ENCODE data around the gene WDHD1. TPM values are rescaled to one million over a fixed set of nuclear protein-coding genes. Genes with fewer than 3 reads are reported as not detected.
"Not testable (repeated sequence)": the region's sequence is repeated elsewhere in the genome, so short reads cannot be mapped to it uniquely, and the experiment has no call there.

The WDHD1 gene
- total RNA-seq, 1 donor from 2014 or later = 9.3 TPM

- ChIA-PET CTCF (no interaction called here), POLR2A (no interaction called here)
- Mint-ChIP-seq H3K4me3 (no peak overlapping the region), H3K4me1 (no peaks in the 10 kb centered on the region), H3K27ac (no peak overlapping the region), H3K27me3 (no peaks in the 10 kb centered on the region), H3K9me3 (no peaks in the 10 kb centered on the region), H3K36me3 (ENCODE audit: low read depth) (no peaks in the 10 kb centered on the region)
- intact Hi-C loops (cut with micrococcal nuclease) = no loop called here
- no peak for DNase-seq
- TF ChIP-seq CTCF (IDR thresholded peaks at IDR 0.05) = no peak
- ATAC-seq (ENCODE audit: low read depth) = no peak
These were observed 99.3 kb downstream of the WDHD1 start for GRCh38 chr14:54927551-54927950.

GRCh38 chr14:54926570-54926969 is 100.3 kb downstream of the WDHD1 start:
- CTCF ChIA-PET; H3K4me1 Mint-ChIP-seq; H3K4me3 Mint-ChIP-seq; ATAC-seq (ENCODE audit: low read depth); DNase-seq; H3K27ac Mint-ChIP-seq; POLR2A ChIA-PET; H3K36me3 Mint-ChIP-seq (ENCODE audit: low read depth); intact Hi-C loops (cut with micrococcal nuclease); H3K27me3 Mint-ChIP-seq; H3K9me3 Mint-ChIP-seq: not testable (repeated sequence)

GRCh38 chr14:54922598-54922997 is 104.3 kb downstream of the WDHD1 start:
- no peaks in the 10 kb centered on the region for H3K4me1 Mint-ChIP-seq
- POLR2A ChIA-PET = no interaction called here

GRCh38 chr14:54920052-54920451 is 106.8 kb downstream of the WDHD1 start:
- intact Hi-C loops (cut with micrococcal nuclease) = no loop called here
- H3K36me3 Mint-ChIP-seq (ENCODE audit: low read depth) = no peaks in the 10 kb centered on the region
- no peak for ATAC-seq (ENCODE audit: low read depth)
- no peak overlapping the region for H3K27ac Mint-ChIP-seq
- H3K4me3 Mint-ChIP-seq = no peak overlapping the region
- H3K9me3 Mint-ChIP-seq = no peaks in the 10 kb centered on the region
- POLR2A ChIA-PET = interaction anchor here (0.7 kb wide), 1 partner anchor 298 kb away, joined by 6 read pairs; no protein-coding TSS in a partner anchor
- CTCF ChIA-PET = no interaction called here
- H3K27me3 Mint-ChIP-seq = no peaks in the 10 kb centered on the region
- no peaks in the 10 kb centered on the region for H3K4me1 Mint-ChIP-seq
- DNase-seq = no peak
- TF ChIP-seq CTCF (IDR thresholded peaks at IDR 0.05) = no peak

More at GRCh38 chr14:54922598-54922997, 104.3 kb downstream of the WDHD1 start:
- intact Hi-C loops (cut with micrococcal nuclease) = no loop called here
- H3K36me3 Mint-ChIP-seq (ENCODE audit: low read depth) = no peaks in the 10 kb centered on the region
- no peak for DNase-seq
- no peak overlapping the region for H3K4me3 Mint-ChIP-seq
- H3K27ac Mint-ChIP-seq = no peak overlapping the region
- no peak for ATAC-seq (ENCODE audit: low read depth)
- H3K9me3 Mint-ChIP-seq = no peaks in the 10 kb centered on the region
- CTCF ChIA-PET = no interaction called here
- TF ChIP-seq CTCF (IDR thresholded peaks at IDR 0.05) = no peak
- no peaks in the 10 kb centered on the region for H3K27me3 Mint-ChIP-seq

- no peak overlapping the region for H3K27ac Mint-ChIP-seq
- no peak for ATAC-seq (ENCODE audit: low read depth)
- no peaks in the 10 kb centered on the region for H3K9me3 Mint-ChIP-seq
- no peaks in the 10 kb centered on the region for H3K27me3 Mint-ChIP-seq
- no peak overlapping the region for H3K4me3 Mint-ChIP-seq
- no peaks in the 10 kb centered on the region for H3K4me1 Mint-ChIP-seq
- intact Hi-C loops (cut with micrococcal nuclease) = no loop called here
- POLR2A ChIA-PET = no interaction called here
- DNase-seq = no peak
- no peaks in the 10 kb centered on the region for H3K36me3 Mint-ChIP-seq (ENCODE audit: low read depth)
- CTCF ChIA-PET = no interaction called here
- no peak for TF ChIP-seq CTCF (IDR thresholded peaks at IDR 0.05)
These were observed 107.6 kb downstream of the WDHD1 start for GRCh38 chr14:54919330-54919729.

GRCh38 chr14:54918427-54918826 is 108.5 kb downstream of the WDHD1 start:
- no peak for ATAC-seq (ENCODE audit: low read depth)

More at GRCh38 chr14:54918427-54918826, 108.5 kb downstream of the WDHD1 start:
- TF ChIP-seq CTCF (IDR thresholded peaks at IDR 0.05) = no peak
- no peaks in the 10 kb centered on the region for H3K4me1 Mint-ChIP-seq
- CTCF ChIA-PET = interaction anchor here (1.0 kb wide), 1 partner anchor 26 kb away, joined by 4 read pairs; no protein-coding TSS in a partner anchor
- H3K27me3 Mint-ChIP-seq = no peaks in the 10 kb centered on the region
- intact Hi-C loops (cut with micrococcal nuclease) = no loop called here
- no peaks in the 10 kb centered on the region for H3K9me3 Mint-ChIP-seq
- no peak for DNase-seq
- POLR2A ChIA-PET = no interaction called here
- H3K36me3 Mint-ChIP-seq (ENCODE audit: low read depth) = no peaks in the 10 kb centered on the region
- H3K27ac Mint-ChIP-seq = no peak overlapping the region
- H3K4me3 Mint-ChIP-seq = no peak overlapping the region
